HG02870 (cell line): Measurements from ENCODE around the gene LRP10.
A peak's percentile ranks its signal among the peaks of the same experiment; 100 is the strongest.
"Not testable (repeated sequence)": the region's sequence is repeated elsewhere in the genome, so short reads cannot be mapped to it uniquely, and the experiment has no call there.

Experiments
- ATAC-seq: cut with Tn5 transposase; IDR thresholded peaks from one replicate; pipeline ENCODE4 v1.9.1; 2021; ENCODE audit warnings: mild to moderate bottlenecking, moderate library complexity; ENCODE audit not compliant: unreplicated experiment

LRP10 gene

GRCh38 chr14:22886500-22887259 lies 15.1 kb downstream of the LRP10 start:
- peak; percentile 36 for ATAC-seq

- peak; percentile 30 for ATAC-seq
These were observed 15.9 kb downstream of the LRP10 start for GRCh38 chr14:22887260-22887989.

DNA sequence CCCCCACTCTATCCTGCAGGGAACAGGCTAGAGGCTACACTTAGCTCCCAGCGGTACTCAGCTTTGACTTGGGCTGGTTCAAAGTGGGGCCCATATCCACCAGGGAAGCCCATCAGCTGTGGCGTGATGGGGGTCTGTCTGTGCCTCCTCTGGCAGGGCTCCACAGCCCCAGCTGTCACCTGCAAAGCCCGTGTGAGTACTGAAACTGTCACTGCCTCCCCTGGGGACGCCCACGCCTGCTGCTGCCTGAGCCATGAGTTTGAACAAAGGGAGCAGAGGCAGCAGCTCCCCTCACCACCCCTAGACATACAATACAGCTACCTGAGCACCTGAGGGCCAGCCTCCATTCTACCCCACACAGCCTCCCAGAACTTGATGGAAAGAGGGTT lies 16.4 kb downstream of the LRP10 start:
- ATAC-seq, result peak; percentile 36

DNA sequence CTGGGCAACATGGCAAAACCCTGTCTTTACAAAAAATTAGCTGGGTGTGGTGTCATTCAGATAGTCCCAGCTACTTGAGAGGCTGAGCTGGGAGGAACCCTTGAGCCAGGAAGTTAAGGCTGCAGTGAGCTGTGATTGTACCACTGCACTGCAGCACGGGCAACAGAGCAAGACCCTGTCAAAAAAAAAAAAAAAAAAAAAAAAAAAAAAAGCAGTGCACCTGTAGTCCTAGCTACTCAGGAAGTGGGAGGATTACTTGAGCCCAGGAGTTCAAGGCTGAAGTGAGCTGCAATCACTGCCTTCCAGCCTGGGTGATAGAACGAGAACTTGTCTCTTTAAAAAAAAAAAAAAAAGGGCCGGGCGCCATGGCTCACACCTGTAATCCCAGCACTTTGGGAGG lies 17.1 kb downstream of the LRP10 start:
- no peak for ATAC-seq

- no peak for ATAC-seq
These were observed 18.9 kb downstream of the LRP10 start for GRCh38 chr14:22890416-22890815.

- no peak for ATAC-seq
These were observed 20.9 kb downstream of the LRP10 start for GRCh38 chr14:22892488-22892887.

GRCh38 chr14:22893706-22894105 lies 22.2 kb downstream of the LRP10 start:
- no peak for ATAC-seq

GRCh38 chr14:22895402-22895801 lies 23.9 kb downstream of the LRP10 start:
- no peak for ATAC-seq

DNA sequence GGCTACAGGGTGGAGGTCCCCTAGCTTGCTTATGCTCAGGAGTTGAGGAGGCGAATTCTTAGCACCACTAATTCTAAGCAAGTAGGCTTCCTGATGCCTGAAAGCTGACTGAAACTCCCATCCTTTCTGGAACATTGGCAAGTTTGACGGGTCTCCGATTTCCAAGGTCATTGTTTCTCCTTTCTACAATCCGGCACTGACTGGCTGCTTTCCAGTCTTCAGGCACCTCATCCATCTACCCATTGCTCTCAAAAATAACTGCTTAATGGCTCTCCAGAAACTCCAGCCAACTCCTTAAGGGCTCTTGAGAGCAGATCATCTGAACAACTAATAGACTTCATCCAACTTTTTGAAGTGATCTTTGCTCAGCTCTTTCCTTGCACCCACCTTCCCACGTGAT lies 24.8 kb downstream of the LRP10 start:
- no peak for ATAC-seq

GRCh38 chr14:22896760-22897159 lies 25.2 kb downstream of the LRP10 start:
- no peak for ATAC-seq

DNA sequence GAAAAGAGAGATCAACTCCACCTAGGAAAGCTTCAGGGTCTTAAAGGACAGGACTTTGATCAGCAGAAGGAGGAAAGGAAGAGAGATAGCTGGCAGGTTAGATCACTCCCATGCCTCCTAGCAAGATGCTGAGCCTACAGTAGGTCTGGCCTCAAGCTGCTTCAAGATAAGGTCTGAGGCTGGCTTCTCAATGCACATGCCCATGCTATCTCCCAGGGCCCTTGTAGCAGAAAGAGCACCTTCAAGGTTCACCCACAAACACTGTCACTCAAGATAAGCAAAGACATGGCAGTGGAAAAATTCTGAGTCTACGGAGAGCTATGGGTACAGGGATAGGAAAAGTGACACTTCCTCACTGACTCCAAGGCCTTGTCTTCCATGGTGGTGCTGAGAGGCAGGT lies 25.8 kb downstream of the LRP10 start:
- no peak for ATAC-seq

- ATAC-seq, result no peak
These were observed 27.0 kb downstream of the LRP10 start for GRCh38 chr14:22898302-22899090.

- ATAC-seq, result peak; percentile 58
These were observed 28.7 kb downstream of the LRP10 start for GRCh38 chr14:22900081-22900799.

DNA sequence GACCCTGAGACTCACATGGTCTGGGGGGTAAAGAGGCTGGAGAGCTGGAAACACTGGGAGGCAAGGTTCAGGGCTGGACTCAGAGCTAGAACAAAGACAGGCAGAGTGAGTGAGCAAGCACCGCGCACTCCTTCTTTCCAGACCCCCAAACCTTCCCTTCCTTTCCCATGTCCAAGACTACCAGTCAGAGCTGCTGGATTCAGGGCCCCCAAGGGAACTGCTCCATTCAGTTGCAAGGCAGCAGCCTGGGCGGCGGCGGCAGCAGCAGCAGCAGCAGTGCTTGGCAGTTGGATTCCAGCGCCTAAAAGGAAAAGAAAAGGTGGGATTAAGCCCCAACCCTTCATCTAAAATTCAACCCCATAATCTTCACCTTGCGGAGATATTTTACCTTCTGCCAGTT lies 30.3 kb downstream of the LRP10 start:
- ATAC-seq, result no peak

DNA sequence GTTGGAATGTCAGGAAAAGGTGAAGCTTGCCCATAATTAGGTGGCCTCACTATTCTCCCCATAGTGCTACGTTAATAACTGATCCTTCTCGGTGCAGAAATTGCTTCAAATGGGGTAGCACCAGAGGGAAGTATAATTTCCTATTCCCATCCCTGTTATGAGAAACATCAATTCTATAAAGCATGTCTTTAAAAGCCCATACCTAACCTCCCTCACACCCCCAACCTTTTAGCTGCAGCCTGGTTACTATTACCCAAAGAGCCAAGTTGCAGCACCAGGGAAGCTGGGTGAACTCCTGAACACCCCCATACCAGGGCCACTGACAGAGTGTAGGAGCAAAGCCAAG lies 32.2 kb downstream of the LRP10 start:
- no peak for ATAC-seq

GRCh38 chr14:22905627-22906026 lies 34.1 kb downstream of the LRP10 start:
- ATAC-seq, result no peak

DNA sequence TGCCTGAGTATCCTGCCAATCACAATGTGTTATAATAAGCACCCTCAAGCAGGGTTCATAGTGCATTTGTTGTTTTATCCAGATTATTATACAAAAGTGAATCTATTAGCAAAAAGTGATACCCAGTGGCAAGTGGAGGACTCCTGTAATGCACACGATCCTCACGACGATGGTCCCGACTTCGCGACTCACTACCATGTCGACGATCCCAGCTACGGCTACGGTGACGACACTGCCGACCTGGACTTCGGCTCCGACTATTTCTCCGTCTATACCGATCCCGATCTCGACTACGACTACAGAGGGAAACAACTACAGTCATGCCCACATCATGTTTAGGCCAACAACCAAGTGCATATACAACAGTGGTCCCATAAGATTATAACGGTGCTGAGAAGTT lies 34.5 kb downstream of the LRP10 start:
- no peak for ATAC-seq

GRCh38 chr14:22907429-22907828 lies 35.9 kb downstream of the LRP10 start:
- no peak for ATAC-seq

DNA sequence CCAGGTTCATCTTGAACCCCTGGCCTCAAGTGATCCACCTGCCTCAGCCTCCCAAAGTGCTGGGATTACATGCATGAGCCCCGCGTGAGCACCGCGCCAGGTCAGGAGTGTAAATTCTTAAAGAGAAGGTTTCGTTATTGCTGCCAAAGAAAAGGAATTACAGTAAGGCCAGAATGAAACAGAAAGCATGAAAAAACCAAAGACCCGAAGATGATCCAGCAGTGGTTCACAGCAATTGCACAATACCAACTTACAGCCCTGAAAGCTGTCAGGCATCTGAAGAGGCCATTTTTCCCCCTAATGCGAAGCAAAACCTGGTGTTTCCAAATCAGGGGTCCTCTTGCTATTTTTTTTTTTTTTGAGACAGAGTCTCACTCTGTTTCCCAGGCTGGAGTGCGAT lies 37.1 kb downstream of the LRP10 start:
- ATAC-seq, result no peak

DNA sequence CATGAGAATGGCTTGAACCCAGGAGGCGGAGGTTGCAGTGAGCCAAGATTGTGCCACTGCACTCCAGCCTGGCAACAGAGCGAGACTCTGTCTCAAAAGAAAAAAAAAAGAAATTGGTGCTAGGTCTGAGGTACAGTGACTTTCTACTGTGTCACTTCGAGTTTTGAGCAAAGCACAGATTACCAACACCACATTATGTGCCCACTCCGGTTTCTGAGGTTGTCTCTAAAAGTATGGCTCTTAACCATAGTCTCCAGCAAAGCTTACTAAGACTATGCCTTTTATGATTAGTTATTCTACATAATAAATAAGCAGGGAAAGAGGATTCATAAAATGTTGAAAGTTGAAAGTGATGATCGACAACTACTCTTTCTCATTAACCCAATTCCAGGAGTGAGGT lies 39.4 kb downstream of the LRP10 start:
- no peak for ATAC-seq

DNA sequence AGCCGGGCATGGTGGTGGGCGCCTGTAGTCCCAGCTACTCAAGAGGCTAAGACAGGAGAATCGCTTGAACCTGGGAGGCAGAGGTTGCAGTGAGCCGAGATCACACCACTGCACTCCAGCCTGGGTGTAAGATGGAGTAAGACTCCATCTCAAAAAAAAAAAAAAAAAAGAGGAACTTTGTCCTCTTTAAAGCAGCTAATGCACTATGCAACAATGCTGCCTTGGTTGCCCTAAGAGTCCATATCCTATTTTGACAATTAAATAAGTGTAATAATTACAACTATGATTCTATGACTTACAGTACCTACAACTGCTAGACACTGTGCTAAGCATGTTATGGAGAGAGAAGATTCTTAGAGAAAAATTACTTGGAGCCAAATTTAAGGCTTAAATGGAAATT lies 43.3 kb downstream of the LRP10 start:
- not testable (repeated sequence) for ATAC-seq
